Right atrium auricular region (tissue), 2 donors: ENCODE data around the gene GRIK1. TPM values are rescaled to one million over a fixed set of nuclear protein-coding genes. Genes with fewer than 3 reads are reported as not detected.

ENCODE experiments used
- DNase-seq: peaks from one replicate; pipeline ENCODE4 v3.0.0-alpha.2; 2019; ENCODE audit warnings: low spot score
- H3K27ac ChIP-seq, 2 donors: fragments of 200-600 bp; sonication (generic); 1 replicate in 1 of 2; 2 replicates in 1 of 2; pipeline ENCODE4 v1.5.1; 2016 to 2019
- H3K27me3 ChIP-seq, 2 donors: fragments of 200-600 bp; sonication (generic); one replicate each; pipeline versions ENCODE4 v1.5.1 to v1.6.0; 2017 to 2019
- H3K36me3 ChIP-seq: fragments of 200-600 bp; sonication (generic); one replicate; pipeline ENCODE4 v1.5.1; 2016
- H3K4me1 ChIP-seq, 2 donors: fragments of 200-600 bp; sonication (generic); one replicate each; pipeline versions ENCODE4 v1.5.1 to v1.6.0; 2017 to 2019
- H3K4me3 ChIP-seq, 2 donors: fragments of 200-600 bp; sonication (generic); 1 replicate in 1 of 2; 2 replicates in 1 of 2; pipeline ENCODE4 v1.5.1; 2017 to 2019; ENCODE audit warnings: mild to moderate bottlenecking in 1 of 2, moderate library complexity in 1 of 2
- H3K9me3 ChIP-seq, 2 donors: fragments of 200-600 bp; sonication (generic); one replicate each; pipeline ENCODE4 v1.5.1; 2019
- CTCF ChIP-seq, 2 donors: fragments of 200-600 bp; sonication (generic); IDR thresholded peaks; one replicate each; pipeline ENCODE4 v1.5.1; 2019; ENCODE audit warnings: antibody characterized with exemption in 2 of 2
- total RNA-seq, 2 donors: library from RNA; depleted of rRNA; stranded (reverse); fragments of >200 nt; gene quantifications; one replicate each; pipeline ENCODE4 v1.1.0, GENCODE V29; 2016

Gene GRIK1
- total RNA-seq, 2 donors from 2014 or later = not detected

- Histone ChIP-seq H3K36me3 (no peaks in the 10 kb centered on the region), H3K4me1 (no peaks in the 10 kb centered on the region), H3K27ac (no peak overlapping the region), H3K9me3 (no peaks in the 10 kb centered on the region), H3K4me3 (no peak overlapping the region), H3K27me3 (no peaks in the 10 kb centered on the region)
- no peak for DNase-seq
- no peak for TF ChIP-seq CTCF (IDR thresholded peaks at IDR 0.05)
Observed at GRCh38 chr21:29555601-29556000, 384.2 kb downstream of the GRIK1 start.

- TF ChIP-seq CTCF (IDR thresholded peaks at IDR 0.05) = no peak
- Histone ChIP-seq H3K4me1 (no peaks in the 10 kb centered on the region), H3K36me3 (no peaks in the 10 kb centered on the region), H3K4me3 (no peak overlapping the region), H3K27me3 (no peaks in the 10 kb centered on the region), H3K27ac (no peak overlapping the region), H3K9me3 (no peaks in the 10 kb centered on the region)
- DNase-seq = no peak
Observed at GRCh38 chr21:29550205-29550604, 389.6 kb downstream of the GRIK1 start.

GRCh38 chr21:29549614-29550013 is 390.2 kb downstream of the GRIK1 start:
- no peak for TF ChIP-seq CTCF (IDR thresholded peaks at IDR 0.05)
- no peak overlapping the region for H3K27ac ChIP-seq
- no peak for DNase-seq
- no peaks in the 10 kb centered on the region for H3K4me1 ChIP-seq
- no peaks in the 10 kb centered on the region for H3K27me3 ChIP-seq
- H3K9me3 ChIP-seq = no peaks in the 10 kb centered on the region
- H3K4me3 ChIP-seq = no peak overlapping the region
- H3K36me3 ChIP-seq = no peaks in the 10 kb centered on the region

GRCh38 chr21:29547998-29548397 is 391.8 kb downstream of the GRIK1 start:
- TF ChIP-seq CTCF (IDR thresholded peaks at IDR 0.05) = no peak
- Histone ChIP-seq H3K27me3 (no peaks in the 10 kb centered on the region), H3K36me3 (no peaks in the 10 kb centered on the region)

GRCh38 chr21:29546071-29546470 is 393.7 kb downstream of the GRIK1 start:
- no peak for DNase-seq
- no peak for TF ChIP-seq CTCF (IDR thresholded peaks at IDR 0.05)
- Histone ChIP-seq H3K36me3 (no peaks in the 10 kb centered on the region), H3K4me1 (no peaks in the 10 kb centered on the region), H3K4me3 (no peak overlapping the region), H3K9me3 (no peaks in the 10 kb centered on the region), H3K27me3 (no peaks in the 10 kb centered on the region), H3K27ac (no peak overlapping the region)

More at GRCh38 chr21:29547998-29548397, 391.8 kb downstream of the GRIK1 start:
- no peak overlapping the region for H3K27ac ChIP-seq
- no peak overlapping the region for H3K4me3 ChIP-seq
- no peaks in the 10 kb centered on the region for H3K4me1 ChIP-seq
- no peak for DNase-seq
- no peaks in the 10 kb centered on the region for H3K9me3 ChIP-seq

- Histone ChIP-seq H3K9me3 (no peaks in the 10 kb centered on the region), H3K27me3 (no peaks in the 10 kb centered on the region), H3K27ac (no peak overlapping the region), H3K36me3 (no peaks in the 10 kb centered on the region), H3K4me1 (no peaks in the 10 kb centered on the region), H3K4me3 (no peak overlapping the region)
- DNase-seq = no peak
- no peak for TF ChIP-seq CTCF (IDR thresholded peaks at IDR 0.05)
Observed at GRCh38 chr21:29540289-29540688, 399.5 kb downstream of the GRIK1 start.
